ENCODE measurements around the gene LRMDA. TPM values are rescaled to one million over a fixed set of nuclear protein-coding genes. Genes with fewer than 3 reads are reported as not detected.

Gene LRMDA
- total and polyA plus RNA-seq, 10 of the 15 experiments (the other 5 are each of a cell fraction or from before 2014, with no cell fraction given) = 0.07 to 0.54 (median 0.29) TPM; not detected in 4

DNA sequence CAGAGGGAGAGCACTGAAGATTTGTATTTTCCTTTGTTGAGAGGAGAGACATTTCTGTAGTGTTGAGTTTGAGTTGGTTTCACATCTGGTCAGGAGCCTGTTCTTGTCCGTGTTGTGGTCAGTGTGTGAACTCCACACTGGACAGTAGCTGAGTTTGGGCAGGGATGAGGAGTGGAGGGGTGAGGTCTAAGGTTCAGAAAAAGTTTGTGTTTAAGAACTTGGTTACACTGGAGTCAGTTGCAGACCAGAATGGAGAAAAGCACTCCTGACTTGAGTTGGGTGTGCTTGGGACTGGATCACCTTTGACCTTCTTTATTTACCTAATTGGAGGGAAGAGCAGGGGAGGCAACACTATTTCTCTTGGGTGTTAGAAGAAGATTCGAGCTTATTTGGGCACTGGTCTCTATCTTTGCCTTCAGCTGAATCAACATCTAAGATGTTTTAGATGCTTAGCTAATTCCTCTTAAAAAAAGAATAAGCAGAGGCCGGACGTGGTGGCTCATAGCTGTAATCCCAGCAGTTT lies 8.9 kb downstream of the LRMDA start (continued):
- TF ChIP-seq, protein P1, sequence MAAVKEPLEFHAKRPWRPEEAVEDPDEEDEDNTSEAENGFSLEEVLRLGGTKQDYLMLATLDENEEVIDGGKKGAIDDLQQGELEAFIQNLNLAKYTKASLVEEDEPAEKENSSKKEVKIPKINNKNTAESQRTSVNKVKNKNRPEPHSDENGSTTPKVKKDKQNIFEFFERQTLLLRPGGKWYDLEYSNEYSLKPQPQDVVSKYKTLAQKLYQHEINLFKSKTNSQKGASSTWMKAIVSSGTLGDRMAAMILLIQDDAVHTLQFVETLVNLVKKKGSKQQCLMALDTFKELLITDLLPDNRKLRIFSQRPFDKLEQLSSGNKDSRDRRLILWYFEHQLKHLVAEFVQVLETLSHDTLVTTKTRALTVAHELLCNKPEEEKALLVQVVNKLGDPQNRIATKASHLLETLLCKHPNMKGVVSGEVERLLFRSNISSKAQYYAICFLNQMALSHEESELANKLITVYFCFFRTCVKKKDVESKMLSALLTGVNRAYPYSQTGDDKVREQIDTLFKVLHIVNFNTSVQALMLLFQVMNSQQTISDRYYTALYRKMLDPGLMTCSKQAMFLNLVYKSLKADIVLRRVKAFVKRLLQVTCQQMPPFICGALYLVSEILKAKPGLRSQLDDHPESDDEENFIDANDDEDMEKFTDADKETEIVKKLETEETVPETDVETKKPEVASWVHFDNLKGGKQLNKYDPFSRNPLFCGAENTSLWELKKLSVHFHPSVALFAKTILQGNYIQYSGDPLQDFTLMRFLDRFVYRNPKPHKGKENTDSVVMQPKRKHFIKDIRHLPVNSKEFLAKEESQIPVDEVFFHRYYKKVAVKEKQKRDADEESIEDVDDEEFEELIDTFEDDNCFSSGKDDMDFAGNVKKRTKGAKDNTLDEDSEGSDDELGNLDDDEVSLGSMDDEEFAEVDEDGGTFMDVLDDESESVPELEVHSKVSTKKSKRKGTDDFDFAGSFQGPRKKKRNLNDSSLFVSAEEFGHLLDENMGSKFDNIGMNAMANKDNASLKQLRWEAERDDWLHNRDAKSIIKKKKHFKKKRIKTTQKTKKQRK (IDR thresholded peaks at IDR 0.05; ENCODE audit: low read depth, low read length) = no peak
- TF ChIP-seq MTA3 (IDR thresholded peaks at IDR 0.05; ENCODE audit: borderline replicate concordance, low read length) (no peak), RB1 (IDR thresholded peaks at IDR 0.05; ENCODE audit: borderline replicate concordance) (no peak)

DNA sequence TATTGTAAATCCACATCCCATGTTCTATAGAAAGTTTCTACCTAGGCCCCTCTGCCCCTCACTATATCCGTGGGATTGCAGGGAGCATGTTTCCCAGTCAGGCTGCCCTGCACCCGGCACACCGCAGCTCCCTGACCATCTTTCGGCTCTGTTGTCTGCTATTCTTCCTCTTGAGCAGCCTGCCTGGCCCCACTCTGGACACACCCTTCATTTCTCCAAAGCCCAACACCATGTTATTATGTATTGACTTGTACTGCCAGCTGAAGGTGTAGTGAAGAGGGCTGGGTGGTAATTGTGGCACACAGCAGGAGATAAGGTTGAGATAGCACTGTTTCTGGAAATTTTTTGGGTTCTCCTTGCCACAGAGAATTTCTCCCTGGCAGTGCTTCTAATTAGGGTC lies 9.8 kb downstream of the LRMDA start:
- Histone ChIP-seq H4K20me1 (ENCODE audit: control insufficient read depth, insufficient read depth) (no peaks in the 10 kb centered on the region), H2AFZ (ENCODE audit: control insufficient read depth, low read depth, low read length) (no peak overlapping the region), H3K4me3 (no peak overlapping the region), H3K36me3 (ENCODE audit: control insufficient read depth in 2 of 2, insufficient read depth in 2 of 2, low read length in 1 of 2) (no peaks in the 10 kb centered on the region), H3K27me3 (replicated peaks in 1 of 2; ENCODE audit: control insufficient read depth in 2 of 2, insufficient read depth in 2 of 2, low read length in 1 of 2) (no peaks in the 10 kb centered on the region), H3K9ac (ENCODE audit: control insufficient read depth, insufficient read depth, low read length) (no peak overlapping the region), H3K4me1 (ENCODE audit: control insufficient read depth, insufficient read depth, low read length) (no peaks in the 10 kb centered on the region), H3K27ac (ENCODE audit: control insufficient read depth, insufficient read depth) (no peak overlapping the region), H3K4me2 (ENCODE audit: control insufficient read depth, insufficient read depth) (no peak overlapping the region), H3K9me3 (replicated peaks; ENCODE audit: control insufficient read depth, insufficient read depth, low read length) (no peaks in the 10 kb centered on the region), H3K79me2 (ENCODE audit: control insufficient read depth, insufficient read depth, low read length) (no peaks in the 10 kb centered on the region)
- ChIA-PET CTCF (interaction anchor here (1.2 kb wide), 2 partner anchors 10 to 11 kb away, joined by 3 to 5 read pairs; no protein-coding TSS in a partner anchor), RAD21 (ENCODE audit: unreplicated experiment) (interaction anchor here (0.7 to 0.9 kb wide), 2 partner anchors 18 to 46 kb away, joined by 3 read pairs; no protein-coding TSS in a partner anchor), POLR2A (interaction anchor here (1.4 to 2.1 kb wide), 2 partner anchors 11 to 12 kb away, joined by 3 to 4 read pairs; no protein-coding TSS in a partner anchor), SMC1A (ENCODE audit: uncharacterized antibody, unreplicated experiment) (interaction anchor here (0.6 to 3.6 kb wide), 7 partner anchors 8 to 149 kb away, joined by 3 to 21 read pairs (median 4); partner anchors contain the start of gene LRMDA)
- in situ Hi-C loops (cut with MboI) = no loop called here
- DNase-seq (ENCODE audit: low read depth, low spot score) = no peak
- intact Hi-C loops (cut with micrococcal nuclease; ENCODE audit: unreplicated experiment) = no loop called here
- 23% methylated on average over 4 of the region's 4 CpGs for WGBS (ENCODE audit: insufficient coverage, insufficient replicate concordance, low lambda C conversion rate, missing lambda C conversion rate)
- no peak for TF ChIP-seq TAF1 (IDR thresholded peaks at IDR 0.05; ENCODE audit: borderline replicate concordance, low read depth, low read length)
- TF ChIP-seq, protein P2, sequence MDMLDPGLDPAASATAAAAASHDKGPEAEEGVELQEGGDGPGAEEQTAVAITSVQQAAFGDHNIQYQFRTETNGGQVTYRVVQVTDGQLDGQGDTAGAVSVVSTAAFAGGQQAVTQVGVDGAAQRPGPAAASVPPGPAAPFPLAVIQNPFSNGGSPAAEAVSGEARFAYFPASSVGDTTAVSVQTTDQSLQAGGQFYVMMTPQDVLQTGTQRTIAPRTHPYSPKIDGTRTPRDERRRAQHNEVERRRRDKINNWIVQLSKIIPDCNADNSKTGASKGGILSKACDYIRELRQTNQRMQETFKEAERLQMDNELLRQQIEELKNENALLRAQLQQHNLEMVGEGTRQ (IDR thresholded peaks at IDR 0.05; ENCODE audit: borderline replicate concordance, low read depth, low read length) = no peak
- TF ChIP-seq ZBTB4 (CRISPR knock-in tag; IDR thresholded peaks at IDR 0.05) = no peak
- no peak for TF ChIP-seq DPF2 (IDR thresholded peaks at IDR 0.05)
- no peak for TF ChIP-seq ZBTB11 (CRISPR knock-in tag; IDR thresholded peaks at IDR 0.05)
- no peak for TF ChIP-seq RB1 (IDR thresholded peaks at IDR 0.05; ENCODE audit: borderline replicate concordance)
- no peak for TF ChIP-seq ZNF622 (IDR thresholded peaks at IDR 0.05)
- TF ChIP-seq TCF7 (IDR thresholded peaks at IDR 0.05; ENCODE audit: borderline replicate concordance) = no peak
- TF ChIP-seq SREBF2 (IDR thresholded peaks at IDR 0.05; ENCODE audit: low read length) = no peak
- no peak for FAIRE-seq
- no peak for ATAC-seq
- BruUV-seq (replicated peaks) = no TSS peak

Measured in GM12878 (cell line).